NB4 (cell line): Measurements from ENCODE around the gene DMPK.

ENCODE experiments used
- DNase-seq: peaks from one replicate; pipeline ENCODE4 v3.0.0; 2010; ENCODE audit warnings: low read depth
- H3K4me3 ChIP-seq: one replicate; pipeline ENCODE4 v1.5.1; 2011; ENCODE audit warnings: mild to moderate bottlenecking, low read depth, low read length, moderate library complexity
- MYC ChIP-seq: IDR thresholded peaks from 2 replicates; pipeline ENCODE4 v1.6.1; 2011; ENCODE audit warnings: low read depth, low read length
- POLR2A ChIP-seq: IDR thresholded peaks from 2 replicates; pipeline ENCODE4 v1.6.1; 2011; ENCODE audit warnings: mild to moderate bottlenecking; ENCODE audit not compliant: insufficient read length; ENCODE audit errors: extremely low read depth
- TF ChIP-seq, protein P1 (sequence below): IDR thresholded peaks from 2 replicates; pipeline ENCODE4 v1.6.1; 2011; ENCODE audit warnings: low read depth, low read length
- TF ChIP-seq, protein P2 (sequence below): IDR thresholded peaks from one replicate; pipeline ENCODE4 v1.5.1; 2012; ENCODE audit warnings: low read depth, low read length

Gene DMPK

DNA sequence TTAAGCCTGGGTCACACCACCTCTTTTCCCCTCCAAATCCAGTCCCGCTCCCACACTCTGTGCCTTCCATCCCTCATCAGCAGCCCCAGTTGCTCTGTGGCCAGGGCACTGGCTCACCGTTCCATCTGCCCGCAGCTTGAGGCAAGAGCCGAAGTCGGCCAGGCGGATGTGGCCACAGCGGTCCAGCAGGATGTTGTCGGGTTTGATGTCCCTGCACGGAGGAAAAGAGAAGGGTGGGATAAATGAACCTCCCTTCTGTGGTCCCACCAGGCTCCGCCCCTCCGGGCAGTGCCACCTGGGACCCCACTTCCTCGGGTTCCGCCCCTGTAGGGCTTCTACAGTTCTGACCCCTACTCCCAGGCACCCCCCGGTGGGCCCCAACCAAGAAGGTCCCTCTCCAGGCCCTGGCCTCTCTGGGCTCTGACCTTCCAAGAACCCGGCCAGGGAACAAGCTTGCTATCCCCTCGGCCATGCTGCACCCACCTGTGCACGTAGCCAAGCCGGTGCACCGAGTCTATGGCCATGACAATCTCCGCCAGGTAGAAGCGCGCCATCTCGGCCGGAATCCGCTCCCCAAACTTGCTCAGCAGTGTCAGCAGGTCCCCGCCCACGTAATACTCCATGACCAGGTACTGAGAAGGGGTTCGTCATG is 4.2 kb downstream of the DMPK start:
- H3K4me3 ChIP-seq: no peak overlapping the region
- no peak for DNase-seq
- TF ChIP-seq MYC: no peak
- no peak for TF ChIP-seq POLR2A
- TF ChIP-seq, protein P1, sequence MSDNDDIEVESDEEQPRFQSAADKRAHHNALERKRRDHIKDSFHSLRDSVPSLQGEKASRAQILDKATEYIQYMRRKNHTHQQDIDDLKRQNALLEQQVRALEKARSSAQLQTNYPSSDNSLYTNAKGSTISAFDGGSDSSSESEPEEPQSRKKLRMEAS: no peak
- TF ChIP-seq, protein P2, sequence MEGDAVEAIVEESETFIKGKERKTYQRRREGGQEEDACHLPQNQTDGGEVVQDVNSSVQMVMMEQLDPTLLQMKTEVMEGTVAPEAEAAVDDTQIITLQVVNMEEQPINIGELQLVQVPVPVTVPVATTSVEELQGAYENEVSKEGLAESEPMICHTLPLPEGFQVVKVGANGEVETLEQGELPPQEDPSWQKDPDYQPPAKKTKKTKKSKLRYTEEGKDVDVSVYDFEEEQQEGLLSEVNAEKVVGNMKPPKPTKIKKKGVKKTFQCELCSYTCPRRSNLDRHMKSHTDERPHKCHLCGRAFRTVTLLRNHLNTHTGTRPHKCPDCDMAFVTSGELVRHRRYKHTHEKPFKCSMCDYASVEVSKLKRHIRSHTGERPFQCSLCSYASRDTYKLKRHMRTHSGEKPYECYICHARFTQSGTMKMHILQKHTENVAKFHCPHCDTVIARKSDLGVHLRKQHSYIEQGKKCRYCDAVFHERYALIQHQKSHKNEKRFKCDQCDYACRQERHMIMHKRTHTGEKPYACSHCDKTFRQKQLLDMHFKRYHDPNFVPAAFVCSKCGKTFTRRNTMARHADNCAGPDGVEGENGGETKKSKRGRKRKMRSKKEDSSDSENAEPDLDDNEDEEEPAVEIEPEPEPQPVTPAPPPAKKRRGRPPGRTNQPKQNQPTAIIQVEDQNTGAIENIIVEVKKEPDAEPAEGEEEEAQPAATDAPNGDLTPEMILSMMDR: no peak

DNA sequence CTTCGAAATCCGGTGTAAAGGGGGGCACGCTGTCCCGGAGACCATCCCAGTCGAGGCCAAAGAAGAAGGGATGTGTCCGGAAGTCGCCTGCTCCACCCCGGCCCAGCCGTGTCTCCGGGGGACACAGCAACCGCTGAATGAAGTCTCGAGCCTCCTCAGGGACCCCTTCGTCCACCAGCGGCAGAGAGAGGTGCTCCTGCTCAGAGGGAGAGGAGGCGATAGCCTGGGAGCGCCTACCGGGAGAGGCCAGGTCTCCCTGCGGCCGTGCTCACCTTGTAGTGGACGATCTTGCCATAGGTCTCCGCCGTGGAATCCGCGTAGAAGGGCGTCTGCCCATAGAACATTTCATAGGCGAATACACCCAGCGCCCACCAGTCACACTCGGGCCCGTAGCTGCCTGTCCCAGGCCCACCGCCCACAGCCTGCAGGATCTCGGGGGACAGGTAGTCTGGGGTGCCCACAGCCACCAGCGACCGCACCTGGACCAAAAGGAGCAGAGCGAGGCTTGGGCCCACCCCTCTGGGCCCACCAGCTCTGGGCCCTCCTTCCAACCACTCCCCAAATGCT is 4.8 kb downstream of the DMPK start:
- DNase-seq: no peak
- no peak for TF ChIP-seq MYC
- no peak for TF ChIP-seq POLR2A
- TF ChIP-seq, protein P1: no peak
- TF ChIP-seq, protein P2: no peak
- no peak overlapping the region for H3K4me3 ChIP-seq

DNA sequence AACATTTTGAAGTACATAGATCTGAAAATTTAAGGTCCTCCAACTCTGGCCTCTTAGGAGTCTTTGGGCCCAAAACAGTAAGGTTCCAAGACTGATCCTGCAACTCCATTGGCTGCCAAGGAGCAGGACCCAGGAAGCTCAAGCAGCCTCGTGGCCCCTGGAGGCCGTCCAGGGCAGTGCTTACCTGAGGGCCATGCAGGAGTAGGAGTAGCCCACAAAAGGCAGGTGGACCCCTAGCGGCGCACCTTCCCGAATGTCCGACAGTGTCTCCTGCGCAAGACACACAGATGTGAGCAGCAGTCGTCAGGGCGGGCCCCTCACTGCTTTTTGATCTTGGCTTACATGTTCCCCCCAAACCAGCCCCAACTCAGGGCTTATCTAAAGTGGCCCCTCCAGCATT is 7.5 kb downstream of the DMPK start:
- DNase-seq: no peak
- TF ChIP-seq POLR2A (no peak), MYC (no peak)
- TF ChIP-seq, protein P1: no peak
- TF ChIP-seq, protein P2: no peak
- no peak overlapping the region for H3K4me3 ChIP-seq

DNA sequence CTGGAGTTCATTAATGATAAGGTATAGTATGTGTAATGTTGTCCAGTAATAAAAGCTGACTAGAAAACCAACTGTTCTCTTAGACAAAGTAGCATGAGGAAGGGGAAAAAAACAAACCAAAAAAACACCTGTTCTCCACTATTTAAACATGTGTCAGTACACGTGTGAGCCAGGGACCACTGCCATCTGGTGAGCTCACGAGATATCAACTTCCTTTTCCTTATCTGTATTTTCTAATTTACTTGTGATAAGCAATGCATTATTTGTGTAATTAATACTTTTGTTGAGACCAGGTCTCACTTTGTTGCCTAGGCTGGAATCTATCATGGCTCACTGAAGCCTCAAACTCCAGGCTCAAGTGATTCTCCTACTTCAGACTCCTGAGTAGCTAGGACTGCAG is 8.9 kb downstream of the DMPK start:
- H3K4me3 ChIP-seq: no peak overlapping the region
- no peak for DNase-seq
- TF ChIP-seq, protein P2: no peak
- TF ChIP-seq POLR2A: no peak
- TF ChIP-seq MYC: no peak

DNA sequence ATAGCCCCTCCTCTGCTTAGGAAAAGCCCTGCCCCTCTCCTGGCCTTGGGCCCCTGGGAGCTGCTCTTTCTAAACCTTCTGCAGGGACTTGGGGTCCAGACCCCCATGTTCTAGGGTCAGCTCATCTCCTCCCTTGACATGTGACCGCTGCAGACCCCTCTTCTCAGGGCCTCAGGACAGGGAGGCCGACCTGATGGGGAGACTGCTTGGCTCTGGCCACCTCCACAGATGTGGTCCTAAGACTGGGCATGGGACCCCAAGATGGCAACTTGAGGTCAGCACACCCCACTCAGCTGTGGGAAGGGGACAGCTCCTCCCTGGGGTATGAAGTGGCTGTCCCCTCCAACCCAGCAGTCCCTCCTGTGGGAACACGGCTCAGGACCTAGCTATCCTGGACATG is 9.4 kb downstream of the DMPK start:
- no peak for DNase-seq
- no peak for TF ChIP-seq POLR2A
- TF ChIP-seq, protein P1: no peak
- TF ChIP-seq, protein P2: no peak
- TF ChIP-seq MYC: no peak
- H3K4me3 ChIP-seq: no peak overlapping the region
